ENCODE results near the gene SAC3D1. TPM values are rescaled to one million over a fixed set of nuclear protein-coding genes. Genes with fewer than 3 reads are reported as not detected.

SAC3D1 gene
- total RNA-seq, 4 donors from 2014 or later: 10.9 to 21.5 (median 13.9) TPM

DNA sequence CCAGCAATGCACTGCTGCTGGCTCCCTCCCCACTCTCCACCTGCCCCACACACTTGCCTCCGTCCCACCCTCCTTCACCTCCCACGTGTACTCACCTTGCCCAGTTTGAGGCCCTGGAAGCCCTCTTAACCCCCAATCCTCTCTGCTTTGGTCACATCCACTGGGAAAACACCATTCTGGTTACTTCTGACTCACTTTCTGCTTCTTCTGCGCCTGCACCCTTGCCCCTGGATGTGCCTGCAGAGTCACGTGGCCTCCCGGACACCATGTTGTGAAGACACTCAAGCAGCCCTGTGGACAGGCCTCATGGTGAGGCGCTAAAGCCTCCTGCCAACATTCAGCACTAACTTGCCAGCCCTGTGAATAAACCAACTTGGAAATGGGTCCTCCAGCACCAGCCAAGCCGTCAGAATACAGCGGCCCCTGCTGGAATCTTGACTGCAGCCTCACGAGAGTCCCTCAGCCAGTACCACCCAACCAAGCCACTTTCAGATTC, 20.0 kb downstream of the SAC3D1 start:
- Histone ChIP-seq H3K4me1 (peaks cover 0 to 19% (median 4%) of the 10 kb centered on the region in 4 donors), H3K27ac (peak overlapping the region in 2 of 4 donors; percentile 76 to 87), H3K27me3 (no peaks in the 10 kb centered on the region), H3K4me3 (no peak overlapping the region), H3K36me3 (no peaks in the 10 kb centered on the region), H3K9me3 (no peaks in the 10 kb centered on the region)
- no peak for DNase-seq
- TF ChIP-seq CTCF (IDR thresholded peaks at IDR 0.05) (no peak), POLR2A (IDR thresholded peaks at IDR 0.05) (no peak)

- Histone ChIP-seq H3K36me3 (no peaks in the 10 kb centered on the region), H3K27ac (no peak overlapping the region), H3K27me3 (no peaks in the 10 kb centered on the region), H3K4me1 (peaks cover 0 to 23% (median 4%) of the 10 kb centered on the region in 4 donors), H3K9me3 (no peaks in the 10 kb centered on the region), H3K4me3 (no peak overlapping the region)
- no peak for TF ChIP-seq CTCF (IDR thresholded peaks at IDR 0.05)
- TF ChIP-seq POLR2A (IDR thresholded peaks at IDR 0.05): no peak
- DNase-seq: no peak
These were observed 22.5 kb downstream of the SAC3D1 start for GRCh38 chr11:65063532-65063931.

- TF ChIP-seq CTCF (IDR thresholded peaks at IDR 0.05): no peak
- no peak for TF ChIP-seq POLR2A (IDR thresholded peaks at IDR 0.05)
- DNase-seq: no peak
- H3K9me3 ChIP-seq: no peaks in the 10 kb centered on the region
- H3K27ac ChIP-seq: no peak overlapping the region
- no peaks in the 10 kb centered on the region for H3K36me3 ChIP-seq
- no peaks in the 10 kb centered on the region for H3K27me3 ChIP-seq
- H3K4me3 ChIP-seq: no peak overlapping the region
- peaks cover 0 to 17% (median under 1%) of the 10 kb centered on the region in 4 donors for H3K4me1 ChIP-seq
These were observed 23.8 kb downstream of the SAC3D1 start for GRCh38 chr11:65064847-65065240.

GRCh38 chr11:65065851-65066250, 24.8 kb downstream of the SAC3D1 start:
- no peak overlapping the region for H3K4me3 ChIP-seq
- H3K27ac ChIP-seq: peak overlapping the region in 2 of 4 donors; percentile 18 to 22
- H3K9me3 ChIP-seq: no peaks in the 10 kb centered on the region
- H3K4me1 ChIP-seq: peaks cover 0 to 8% (median 0%) of the 10 kb centered on the region in 4 donors
- TF ChIP-seq POLR2A (IDR thresholded peaks at IDR 0.05) (no peak), CTCF (IDR thresholded peaks at IDR 0.05) (no peak)
- H3K27me3 ChIP-seq: no peaks in the 10 kb centered on the region
- H3K36me3 ChIP-seq: no peaks in the 10 kb centered on the region
- no peak for DNase-seq

- Histone ChIP-seq H3K27ac (peak overlapping the region in 2 of 4 donors; percentile 18 to 22), H3K4me3 (no peak overlapping the region), H3K36me3 (no peaks in the 10 kb centered on the region), H3K9me3 (no peaks in the 10 kb centered on the region), H3K27me3 (no peaks in the 10 kb centered on the region), H3K4me1 (peaks cover 0 to 6% (median 0%) of the 10 kb centered on the region in 4 donors)
- TF ChIP-seq CTCF (IDR thresholded peaks at IDR 0.05) (no peak), POLR2A (IDR thresholded peaks at IDR 0.05) (no peak)
- no peak for DNase-seq
These were observed 25.3 kb downstream of the SAC3D1 start for GRCh38 chr11:65066315-65066714.

Data from Peyer's patch (tissue), 4 donors.